ENCODE measurements around the gene TMCO1.
A peak's percentile ranks its signal among the peaks of the same experiment; 100 is the strongest.

The TMCO1 gene

GRCh38 chr1:165680303-165680702, 88.4 kb downstream of the TMCO1 start:
- TF ChIP-seq, protein P1, sequence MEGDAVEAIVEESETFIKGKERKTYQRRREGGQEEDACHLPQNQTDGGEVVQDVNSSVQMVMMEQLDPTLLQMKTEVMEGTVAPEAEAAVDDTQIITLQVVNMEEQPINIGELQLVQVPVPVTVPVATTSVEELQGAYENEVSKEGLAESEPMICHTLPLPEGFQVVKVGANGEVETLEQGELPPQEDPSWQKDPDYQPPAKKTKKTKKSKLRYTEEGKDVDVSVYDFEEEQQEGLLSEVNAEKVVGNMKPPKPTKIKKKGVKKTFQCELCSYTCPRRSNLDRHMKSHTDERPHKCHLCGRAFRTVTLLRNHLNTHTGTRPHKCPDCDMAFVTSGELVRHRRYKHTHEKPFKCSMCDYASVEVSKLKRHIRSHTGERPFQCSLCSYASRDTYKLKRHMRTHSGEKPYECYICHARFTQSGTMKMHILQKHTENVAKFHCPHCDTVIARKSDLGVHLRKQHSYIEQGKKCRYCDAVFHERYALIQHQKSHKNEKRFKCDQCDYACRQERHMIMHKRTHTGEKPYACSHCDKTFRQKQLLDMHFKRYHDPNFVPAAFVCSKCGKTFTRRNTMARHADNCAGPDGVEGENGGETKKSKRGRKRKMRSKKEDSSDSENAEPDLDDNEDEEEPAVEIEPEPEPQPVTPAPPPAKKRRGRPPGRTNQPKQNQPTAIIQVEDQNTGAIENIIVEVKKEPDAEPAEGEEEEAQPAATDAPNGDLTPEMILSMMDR (conservative IDR thresholded peaks at IDR 0.05): no peak
- no peak for TF ChIP-seq ZFX (IDR thresholded peaks at IDR 0.05)
- no peak overlapping the region for H3K27ac ChIP-seq

DNA sequence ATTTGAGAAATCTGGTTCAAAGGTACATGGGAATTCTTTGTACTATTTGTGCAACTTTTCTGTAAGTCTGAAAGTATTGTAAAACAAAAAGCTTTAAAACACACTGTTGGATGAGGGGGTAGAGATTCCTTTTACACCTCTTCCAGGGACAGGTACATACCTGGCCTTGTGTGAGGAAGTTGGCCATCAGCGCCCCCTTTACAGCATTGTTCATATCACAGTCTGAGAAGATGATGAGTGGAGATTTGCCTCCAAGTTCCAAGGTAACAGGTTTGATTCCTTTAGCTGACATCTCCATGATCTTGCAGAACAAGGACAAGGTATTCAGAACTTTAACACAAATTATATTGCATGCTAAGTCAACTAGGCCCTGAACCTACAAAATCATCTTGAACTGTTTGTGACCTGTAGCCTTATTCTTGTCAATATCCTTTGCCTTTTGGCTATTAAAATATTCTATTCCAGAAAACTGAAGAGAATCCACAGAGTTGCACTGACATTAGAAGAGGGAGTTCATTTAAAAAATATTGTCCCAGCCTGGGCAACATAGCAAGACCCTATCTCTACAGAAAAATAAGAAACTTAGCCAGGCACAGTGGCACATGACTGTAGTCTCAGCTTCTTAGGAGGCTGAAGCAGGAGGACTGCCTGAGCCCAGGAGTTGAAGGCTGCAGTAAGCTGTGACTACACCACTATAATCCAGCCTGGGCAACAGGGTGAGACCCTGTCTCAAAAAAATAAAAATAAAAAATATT, 89.2 kb downstream of the TMCO1 start:
- no peak overlapping the region for H3K27ac ChIP-seq
- TF ChIP-seq, protein P1 (conservative IDR thresholded peaks at IDR 0.05): 0 out of 2 replicates have a peak, but pooled peaks have one; percentile 7
- no peak for TF ChIP-seq ZFX (IDR thresholded peaks at IDR 0.05)

DNA sequence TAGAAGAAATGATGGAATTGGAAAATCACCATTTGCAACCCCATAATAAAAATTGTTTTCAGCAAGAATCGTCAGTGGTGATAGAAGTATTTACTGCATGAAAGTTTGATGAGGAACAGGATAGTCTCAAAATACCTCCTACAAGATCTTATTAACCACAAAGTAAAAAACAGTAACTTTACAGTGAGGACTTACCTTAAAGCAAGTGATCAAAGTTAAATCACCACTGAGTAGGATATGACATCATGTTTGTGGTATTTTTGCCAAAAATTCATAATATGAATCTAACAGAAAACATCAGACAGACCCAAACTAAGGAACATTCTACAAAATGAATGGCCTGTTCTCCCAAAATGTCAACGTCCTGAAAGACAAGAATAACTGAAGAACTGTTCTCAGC, 90.2 kb downstream of the TMCO1 start:
- TF ChIP-seq, protein P1 (conservative IDR thresholded peaks at IDR 0.05): no peak
- no peak for TF ChIP-seq ZFX (IDR thresholded peaks at IDR 0.05)
- H3K27ac ChIP-seq: no peak overlapping the region

All from C4-2B (cell line).